Measurements from ENCODE around the gene PID1. TPM values are rescaled to one million over a fixed set of nuclear protein-coding genes. Genes with fewer than 3 reads are reported as not detected.

Gene PID1
- total and polyA plus RNA-seq, 3 donors from 2014 or later = 8.1 to 15.5 (median 14.8) TPM

DNA sequence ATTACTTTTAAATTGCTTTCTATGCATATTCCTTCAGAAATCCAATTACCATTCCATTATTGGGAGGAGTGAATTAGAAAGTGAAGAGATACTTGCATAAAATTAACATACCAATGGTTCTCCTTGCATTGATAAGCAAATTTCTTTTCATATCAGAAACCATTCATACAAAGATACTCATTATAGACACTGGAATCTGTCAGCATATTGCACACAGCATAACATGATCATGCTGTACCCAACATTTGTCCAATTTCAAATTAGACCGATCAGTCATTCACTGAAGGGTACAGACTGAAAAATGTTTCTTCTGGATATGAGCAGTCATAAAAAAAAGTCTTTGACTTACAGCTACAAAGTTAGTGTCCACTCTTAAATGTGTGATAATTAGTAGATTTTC lies 175.6 kb downstream of the PID1 start:
- Histone ChIP-seq H3K36me3 (ENCODE audit: low read depth, missing control alignments) (no peaks in the 10 kb centered on the region), H3K4me3 (no peak overlapping the region), H3K9me3 (no peaks in the 10 kb centered on the region), H3K27ac (no peak overlapping the region), H3K27me3 (no peaks in the 10 kb centered on the region), H3K4me1 (no peaks in the 10 kb centered on the region)
- TF ChIP-seq, protein P1, sequence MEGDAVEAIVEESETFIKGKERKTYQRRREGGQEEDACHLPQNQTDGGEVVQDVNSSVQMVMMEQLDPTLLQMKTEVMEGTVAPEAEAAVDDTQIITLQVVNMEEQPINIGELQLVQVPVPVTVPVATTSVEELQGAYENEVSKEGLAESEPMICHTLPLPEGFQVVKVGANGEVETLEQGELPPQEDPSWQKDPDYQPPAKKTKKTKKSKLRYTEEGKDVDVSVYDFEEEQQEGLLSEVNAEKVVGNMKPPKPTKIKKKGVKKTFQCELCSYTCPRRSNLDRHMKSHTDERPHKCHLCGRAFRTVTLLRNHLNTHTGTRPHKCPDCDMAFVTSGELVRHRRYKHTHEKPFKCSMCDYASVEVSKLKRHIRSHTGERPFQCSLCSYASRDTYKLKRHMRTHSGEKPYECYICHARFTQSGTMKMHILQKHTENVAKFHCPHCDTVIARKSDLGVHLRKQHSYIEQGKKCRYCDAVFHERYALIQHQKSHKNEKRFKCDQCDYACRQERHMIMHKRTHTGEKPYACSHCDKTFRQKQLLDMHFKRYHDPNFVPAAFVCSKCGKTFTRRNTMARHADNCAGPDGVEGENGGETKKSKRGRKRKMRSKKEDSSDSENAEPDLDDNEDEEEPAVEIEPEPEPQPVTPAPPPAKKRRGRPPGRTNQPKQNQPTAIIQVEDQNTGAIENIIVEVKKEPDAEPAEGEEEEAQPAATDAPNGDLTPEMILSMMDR (IDR thresholded peaks at IDR 0.05) = no peak
- TF ChIP-seq POLR2A (IDR thresholded peaks at IDR 0.05) = no peak
- 86 to 93% methylated on average over 1 of the region's 1 CpG for WGBS, 2 donors
- intact Hi-C loops (cut with DNase I; ENCODE audit: low total_unique reads) = no loop called here
- DNase-seq = no peak

DNA sequence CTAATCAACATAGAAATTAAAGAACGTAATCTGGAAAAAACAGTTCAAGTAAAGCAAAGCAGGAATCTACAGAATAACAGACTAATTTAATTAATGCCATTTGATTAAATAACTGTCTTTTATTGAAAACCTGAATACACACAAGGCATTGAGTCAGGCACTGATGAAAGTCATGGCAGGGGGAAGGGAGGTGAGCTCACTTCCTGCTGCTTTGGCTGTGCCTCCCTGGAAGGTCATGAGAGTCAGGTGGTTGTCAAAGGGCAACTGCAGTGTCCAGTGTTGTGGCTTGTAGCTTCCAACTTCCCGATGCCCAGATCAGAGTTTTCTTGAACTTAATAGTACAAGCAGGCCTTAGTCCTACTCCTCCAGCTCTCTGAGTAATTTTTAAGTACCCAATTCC lies 180.9 kb downstream of the PID1 start:
- Histone ChIP-seq H3K27me3 (no peaks in the 10 kb centered on the region), H3K36me3 (ENCODE audit: low read depth, missing control alignments) (no peaks in the 10 kb centered on the region), H3K4me1 (peaks cover 11% of the 10 kb centered on the region), H3K27ac (no peak overlapping the region), H3K9me3 (no peaks in the 10 kb centered on the region), H3K4me3 (no peak overlapping the region)
- 90 to 97% methylated on average over 1 to 2 of the region's 2 CpGs for WGBS, 2 donors
- DNase-seq = no peak
- intact Hi-C loops (cut with DNase I; ENCODE audit: low total_unique reads) = no loop called here
- TF ChIP-seq, protein P1 (IDR thresholded peaks at IDR 0.05) = no peak
- no peak for TF ChIP-seq POLR2A (IDR thresholded peaks at IDR 0.05)

DNA sequence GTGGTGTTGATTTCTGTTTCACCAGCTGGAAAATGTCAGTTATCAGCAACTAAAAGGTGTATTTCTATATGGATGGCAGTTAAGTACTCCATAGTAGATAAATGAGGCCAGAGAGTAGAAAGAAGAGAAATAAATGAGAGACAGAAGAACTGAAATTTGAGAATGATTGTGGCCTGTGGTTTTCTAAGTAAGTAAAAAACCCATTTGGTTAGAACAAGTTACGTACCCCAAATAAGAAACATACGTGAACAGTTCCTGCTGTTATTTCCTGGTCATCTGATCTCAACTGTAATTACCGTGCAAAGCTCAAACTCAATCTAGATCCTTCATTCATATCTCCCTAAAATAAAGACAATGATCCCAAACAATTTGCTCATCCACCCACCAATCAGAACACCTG lies 181.3 kb downstream of the PID1 start:
- Histone ChIP-seq H3K27me3 (no peaks in the 10 kb centered on the region), H3K27ac (no peak overlapping the region), H3K4me1 (peaks cover 11% of the 10 kb centered on the region), H3K36me3 (ENCODE audit: low read depth, missing control alignments) (no peaks in the 10 kb centered on the region), H3K9me3 (no peaks in the 10 kb centered on the region), H3K4me3 (no peak overlapping the region)
- 87 to 94% methylated on average over 3 of the region's 3 CpGs for WGBS, 2 donors
- intact Hi-C loops (cut with DNase I; ENCODE audit: low total_unique reads) = no loop called here
- no peak for DNase-seq
- TF ChIP-seq, protein P1 (IDR thresholded peaks at IDR 0.05) = no peak
- no peak for TF ChIP-seq POLR2A (IDR thresholded peaks at IDR 0.05)

DNA sequence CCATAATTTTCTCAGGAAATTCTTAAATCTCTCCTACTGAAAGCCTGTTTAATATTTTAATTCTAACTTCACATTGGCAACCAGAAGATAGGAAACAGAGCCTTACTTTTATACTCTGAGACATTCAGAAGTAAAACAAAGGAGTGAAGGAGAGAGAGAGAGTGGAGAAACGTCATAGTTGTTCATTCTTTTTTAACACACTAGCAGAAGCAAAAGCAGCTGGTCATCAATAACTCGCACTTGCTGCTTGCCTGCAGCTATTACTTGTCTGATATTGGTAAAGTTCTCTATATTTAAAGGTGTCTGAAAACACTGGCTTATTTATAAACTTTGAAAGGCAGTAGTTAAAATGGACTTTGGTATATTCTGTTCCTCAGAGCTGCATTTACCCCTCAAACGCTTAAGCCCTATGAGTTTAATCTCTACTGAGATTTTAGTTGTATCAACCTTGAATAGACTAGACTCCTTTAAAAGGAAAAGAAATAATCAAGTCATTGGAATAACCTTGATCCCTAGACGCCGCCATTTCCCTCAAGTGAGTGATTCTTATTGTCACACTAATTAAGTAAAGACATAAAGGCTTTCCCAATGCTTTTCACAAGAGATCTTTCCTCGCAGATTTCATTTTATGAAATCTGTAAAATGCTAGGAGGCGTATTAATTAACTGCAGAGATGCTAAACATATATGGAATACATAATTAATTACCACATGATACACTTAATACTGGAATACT lies 182.0 kb downstream of the PID1 start:
- Histone ChIP-seq H3K27me3 (no peaks in the 10 kb centered on the region), H3K4me3 (no peak overlapping the region), H3K4me1 (peaks cover 11% of the 10 kb centered on the region), H3K9me3 (no peaks in the 10 kb centered on the region), H3K27ac (no peak overlapping the region), H3K36me3 (ENCODE audit: low read depth, missing control alignments) (no peaks in the 10 kb centered on the region)
- 68 to 69% methylated on average over 7 of the region's 7 CpGs for WGBS, 2 donors
- no peak for TF ChIP-seq POLR2A (IDR thresholded peaks at IDR 0.05)
- TF ChIP-seq, protein P1 (IDR thresholded peaks at IDR 0.05) = no peak
- intact Hi-C loops (cut with DNase I; ENCODE audit: low total_unique reads) = no loop called here
- no peak for DNase-seq

DNA sequence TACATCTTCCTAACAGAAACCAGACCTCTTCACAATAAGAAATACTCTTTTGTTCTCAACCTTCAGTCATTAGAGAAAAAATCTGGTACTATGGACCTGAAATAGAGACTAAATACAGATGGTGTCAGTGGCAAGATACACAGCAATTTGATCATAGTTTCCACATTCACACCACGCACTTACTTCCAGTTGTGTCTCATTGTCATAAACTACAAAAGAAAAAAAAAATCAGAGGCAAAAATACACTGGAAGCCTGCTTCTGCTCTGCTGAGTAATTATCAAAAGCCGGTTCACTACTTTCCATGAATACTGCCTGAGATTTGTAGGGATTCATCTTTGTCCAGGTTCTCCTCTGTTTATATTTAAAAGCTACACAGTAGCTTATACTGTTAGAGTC lies 182.6 kb downstream of the PID1 start:
- WGBS, 2 donors = 70 to 71% methylated on average over 2 of the region's 2 CpGs
- DNase-seq = no peak
- H3K9me3 ChIP-seq = no peaks in the 10 kb centered on the region
- no peaks in the 10 kb centered on the region for H3K36me3 ChIP-seq (ENCODE audit: low read depth, missing control alignments)
- H3K27ac ChIP-seq = peak overlapping the region in 1 of 2 donors; percentile 13
- TF ChIP-seq POLR2A (IDR thresholded peaks at IDR 0.05) = no peak
- TF ChIP-seq, protein P1 (IDR thresholded peaks at IDR 0.05) = no peak
- intact Hi-C loops (cut with DNase I; ENCODE audit: low total_unique reads) = no loop called here
- H3K27me3 ChIP-seq = no peaks in the 10 kb centered on the region
- no peak overlapping the region for H3K4me3 ChIP-seq
- peaks cover 11% of the 10 kb centered on the region for H3K4me1 ChIP-seq
